ENCODE data around the gene NCK2.

The NCK2 gene

DNA sequence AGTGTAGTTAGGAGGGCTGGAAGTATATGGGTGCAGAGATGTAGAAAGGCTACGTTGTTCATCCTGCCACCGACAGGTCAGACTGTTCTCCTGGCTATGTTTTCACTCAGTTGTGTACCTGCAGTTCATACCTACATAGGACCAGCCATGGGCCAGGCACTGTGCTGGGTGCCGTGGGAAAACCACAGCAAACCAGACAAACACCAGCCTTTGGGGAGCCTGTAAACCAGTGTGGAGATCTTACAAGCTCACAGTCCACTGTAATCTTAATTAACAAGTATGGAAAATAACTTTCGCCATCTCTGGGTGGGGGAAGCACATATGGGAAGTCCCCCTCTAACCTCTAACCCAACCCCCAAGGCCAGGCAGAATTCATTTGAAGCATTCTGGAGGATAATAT is 12.7 kb downstream of the NCK2 start:
- Histone ChIP-seq H2AFZ (ENCODE audit: low read length) (no peak overlapping the region), H3K4me3 (ENCODE audit: low read depth, low read length, poor library complexity, severe bottlenecking) (no peak overlapping the region), H3K27ac (ENCODE audit: low read depth, low read length, poor library complexity, severe bottlenecking) (no peak overlapping the region), H3K4me2 (ENCODE audit: low read length) (no peak overlapping the region), H3K36me3 (ENCODE audit: insufficient read depth, low read length) (no peaks in the 10 kb centered on the region), H3F3A (ENCODE audit: insufficient read depth, low read length) (no peaks in the 10 kb centered on the region), H3K4me1 (ENCODE audit: insufficient read depth, low read length, severe bottlenecking) (no peaks in the 10 kb centered on the region), H3K9me3 (ENCODE audit: low read length) (no peaks in the 10 kb centered on the region), H3K9ac (ENCODE audit: low read length) (no peak overlapping the region), H3K27me3 (ENCODE audit: insufficient read depth, low read length) (no peaks in the 10 kb centered on the region), H4K20me1 (ENCODE audit: insufficient read depth, low read length) (no peaks in the 10 kb centered on the region), H3K79me2 (ENCODE audit: insufficient read depth, low read length) (no peaks in the 10 kb centered on the region), H3K9me2 (ENCODE audit: low read depth, low read length) (no peaks in the 10 kb centered on the region)
- TF ChIP-seq, protein P1, sequence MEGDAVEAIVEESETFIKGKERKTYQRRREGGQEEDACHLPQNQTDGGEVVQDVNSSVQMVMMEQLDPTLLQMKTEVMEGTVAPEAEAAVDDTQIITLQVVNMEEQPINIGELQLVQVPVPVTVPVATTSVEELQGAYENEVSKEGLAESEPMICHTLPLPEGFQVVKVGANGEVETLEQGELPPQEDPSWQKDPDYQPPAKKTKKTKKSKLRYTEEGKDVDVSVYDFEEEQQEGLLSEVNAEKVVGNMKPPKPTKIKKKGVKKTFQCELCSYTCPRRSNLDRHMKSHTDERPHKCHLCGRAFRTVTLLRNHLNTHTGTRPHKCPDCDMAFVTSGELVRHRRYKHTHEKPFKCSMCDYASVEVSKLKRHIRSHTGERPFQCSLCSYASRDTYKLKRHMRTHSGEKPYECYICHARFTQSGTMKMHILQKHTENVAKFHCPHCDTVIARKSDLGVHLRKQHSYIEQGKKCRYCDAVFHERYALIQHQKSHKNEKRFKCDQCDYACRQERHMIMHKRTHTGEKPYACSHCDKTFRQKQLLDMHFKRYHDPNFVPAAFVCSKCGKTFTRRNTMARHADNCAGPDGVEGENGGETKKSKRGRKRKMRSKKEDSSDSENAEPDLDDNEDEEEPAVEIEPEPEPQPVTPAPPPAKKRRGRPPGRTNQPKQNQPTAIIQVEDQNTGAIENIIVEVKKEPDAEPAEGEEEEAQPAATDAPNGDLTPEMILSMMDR (IDR thresholded peaks at IDR 0.05; ENCODE audit: low read length), result no peak
- no peak for TF ChIP-seq EZH2 (IDR thresholded peaks at IDR 0.05; ENCODE audit: borderline replicate concordance, low read length)

DNA sequence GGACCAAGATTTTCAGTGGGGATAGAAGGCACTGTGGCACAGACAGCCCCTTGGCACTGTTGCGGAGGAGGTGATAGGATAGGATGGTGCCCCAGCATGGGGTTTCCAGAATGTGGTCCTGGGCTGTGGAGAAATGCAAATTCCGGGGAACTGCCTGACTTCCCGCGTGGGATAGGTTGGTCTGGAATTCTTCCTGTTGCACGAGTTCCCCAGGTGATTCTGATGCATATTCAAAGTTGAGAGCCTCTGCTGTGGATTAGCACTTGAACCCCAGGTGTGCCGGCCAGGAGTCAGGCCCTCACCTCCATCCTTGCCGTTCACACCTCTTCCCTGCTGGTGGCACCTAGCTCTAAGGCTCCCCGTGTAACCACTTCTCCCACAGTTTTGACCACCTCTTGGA is 15.5 kb downstream of the NCK2 start:
- Histone ChIP-seq H3K9me2 (ENCODE audit: low read depth, low read length) (no peaks in the 10 kb centered on the region), H3K9me3 (ENCODE audit: low read length) (no peaks in the 10 kb centered on the region)

DNA sequence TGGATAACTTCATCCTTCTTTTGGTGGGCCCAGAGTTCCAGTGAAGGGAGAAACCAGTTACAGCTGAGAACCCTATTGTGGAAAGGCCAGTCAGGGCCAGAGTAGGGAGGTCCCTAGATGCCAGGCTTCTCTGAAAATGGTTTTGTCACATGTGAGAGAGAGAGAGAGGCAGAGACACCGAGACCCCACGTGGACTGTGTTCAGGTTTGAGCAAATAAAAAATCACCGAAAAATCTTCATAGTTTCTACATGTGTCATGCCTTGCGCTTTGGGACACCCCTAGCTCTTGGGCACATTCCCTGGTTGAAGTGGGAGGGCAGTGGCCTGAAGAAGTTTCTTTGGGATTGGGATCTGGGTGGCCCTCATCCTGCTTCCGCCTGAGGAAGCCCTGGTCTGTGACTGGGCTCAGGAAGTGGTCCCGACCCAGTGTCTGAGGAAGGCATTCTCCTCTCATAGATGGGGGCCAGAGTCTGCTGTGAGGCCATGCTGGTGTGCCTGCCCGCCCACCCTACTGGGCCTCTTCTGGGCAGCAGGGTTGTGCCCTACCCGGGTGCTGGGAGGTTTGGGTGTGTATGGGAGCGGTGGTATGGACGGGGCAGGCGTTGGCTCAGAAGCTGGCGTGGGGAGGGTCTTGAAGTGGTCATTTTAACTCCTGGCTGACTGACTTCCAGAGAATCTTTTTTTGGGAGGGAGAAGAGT is 16.1 kb downstream of the NCK2 start:
- TF ChIP-seq, protein P1 (IDR thresholded peaks at IDR 0.05; ENCODE audit: low read length), result no peak
- TF ChIP-seq EZH2 (IDR thresholded peaks at IDR 0.05; ENCODE audit: borderline replicate concordance, low read length), result no peak
- H4K20me1 ChIP-seq (ENCODE audit: insufficient read depth, low read length), result no peaks in the 10 kb centered on the region
- no peaks in the 10 kb centered on the region for H3K9me2 ChIP-seq (ENCODE audit: low read depth, low read length)
- H3K9me3 ChIP-seq (ENCODE audit: low read length), result no peaks in the 10 kb centered on the region
- H3K4me3 ChIP-seq (ENCODE audit: low read depth, low read length, poor library complexity, severe bottlenecking), result no peak overlapping the region
- no peaks in the 10 kb centered on the region for H3K4me1 ChIP-seq (ENCODE audit: insufficient read depth, low read length, severe bottlenecking)
- no peaks in the 10 kb centered on the region for H3K79me2 ChIP-seq (ENCODE audit: insufficient read depth, low read length)
- no peak overlapping the region for H3K4me2 ChIP-seq (ENCODE audit: low read length)
- H3F3A ChIP-seq (ENCODE audit: insufficient read depth, low read length), result no peaks in the 10 kb centered on the region
- no peak overlapping the region for H3K27ac ChIP-seq (ENCODE audit: low read depth, low read length, poor library complexity, severe bottlenecking)
- no peaks in the 10 kb centered on the region for H3K36me3 ChIP-seq (ENCODE audit: insufficient read depth, low read length)
- H3K9ac ChIP-seq (ENCODE audit: low read length), result no peak overlapping the region
- H2AFZ ChIP-seq (ENCODE audit: low read length), result no peak overlapping the region
- 0 out of 2 replicates have a peak, but pooled peaks cover 6% of the 10 kb centered on the region for H3K27me3 ChIP-seq (ENCODE audit: insufficient read depth, low read length)

More for the DNA sequence above, 15.5 kb downstream of the NCK2 start:
- no peak overlapping the region for H3K9ac ChIP-seq (ENCODE audit: low read length)
- H3K79me2 ChIP-seq (ENCODE audit: insufficient read depth, low read length), result no peaks in the 10 kb centered on the region
- H2AFZ ChIP-seq (ENCODE audit: low read length), result no peak overlapping the region
- TF ChIP-seq EZH2 (IDR thresholded peaks at IDR 0.05; ENCODE audit: borderline replicate concordance, low read length), result no peak
- TF ChIP-seq, protein P1 (IDR thresholded peaks at IDR 0.05; ENCODE audit: low read length), result no peak
- H3F3A ChIP-seq (ENCODE audit: insufficient read depth, low read length), result no peaks in the 10 kb centered on the region
- no peaks in the 10 kb centered on the region for H4K20me1 ChIP-seq (ENCODE audit: insufficient read depth, low read length)
- no peaks in the 10 kb centered on the region for H3K4me1 ChIP-seq (ENCODE audit: insufficient read depth, low read length, severe bottlenecking)
- no peak overlapping the region for H3K4me2 ChIP-seq (ENCODE audit: low read length)
- no peaks in the 10 kb centered on the region for H3K36me3 ChIP-seq (ENCODE audit: insufficient read depth, low read length)
- H3K27me3 ChIP-seq (ENCODE audit: insufficient read depth, low read length), result 0 out of 2 replicates have a peak, but pooled peaks cover 6% of the 10 kb centered on the region
- no peak overlapping the region for H3K4me3 ChIP-seq (ENCODE audit: low read depth, low read length, poor library complexity, severe bottlenecking)
- no peak overlapping the region for H3K27ac ChIP-seq (ENCODE audit: low read depth, low read length, poor library complexity, severe bottlenecking)
